NCI-H510A (cell line): Measurements from ENCODE around the gene MINDY4.

Experiments
- DNase-seq: peaks from one replicate; lab custom pipeline; 2025; lab: John Stamatoyannopoulos, UW

Gene MINDY4

GRCh38 chr7:30932562-30932961 is 161.3 kb downstream of the MINDY4 start:
- DNase-seq = no peak

- no peak for DNase-seq
These were observed 162.1 kb downstream of the MINDY4 start for GRCh38 chr7:30933124-30933974.

- DNase-seq = no peak
These were observed 163.0 kb downstream of the MINDY4 start for GRCh38 chr7:30934225-30934624.

GRCh38 chr7:30934732-30935568 is 163.7 kb downstream of the MINDY4 start:
- DNase-seq = no peak

- DNase-seq = no peak
These were observed 164.3 kb downstream of the MINDY4 start for GRCh38 chr7:30935569-30935877.

GRCh38 chr7:30936650-30937245 is 165.5 kb downstream of the MINDY4 start:
- no peak for DNase-seq

- no peak for DNase-seq
These were observed 166.2 kb downstream of the MINDY4 start for GRCh38 chr7:30937416-30937815.

- peak; percentile 49 for DNase-seq
These were observed 167.5 kb downstream of the MINDY4 start for GRCh38 chr7:30938435-30939316.

- DNase-seq = no peak
These were observed 170.5 kb downstream of the MINDY4 start for GRCh38 chr7:30941582-30942323.
